Choroid plexus epithelial cell (primary cell): ENCODE results near the gene UGT1A6.

Experiments
- DNase-seq: peaks from one replicate; pipeline ENCODE4 v3.0.0-alpha.2; 2010; ENCODE audit warnings: low read depth
- H3K4me3 ChIP-seq: 2 replicates; pipeline ENCODE4 v1.5.1; 2011; ENCODE audit warnings: low read depth, mild to moderate bottlenecking, control low read depth, low read length, moderate library complexity
- CTCF ChIP-seq: conservative IDR thresholded peaks from 2 replicates; pipeline ENCODE4 v1.5.1; 2011; ENCODE audit warnings: low read depth, mild to moderate bottlenecking, control low read depth, inconsistent platforms, low read length, moderate library complexity

Gene UGT1A6

DNA sequence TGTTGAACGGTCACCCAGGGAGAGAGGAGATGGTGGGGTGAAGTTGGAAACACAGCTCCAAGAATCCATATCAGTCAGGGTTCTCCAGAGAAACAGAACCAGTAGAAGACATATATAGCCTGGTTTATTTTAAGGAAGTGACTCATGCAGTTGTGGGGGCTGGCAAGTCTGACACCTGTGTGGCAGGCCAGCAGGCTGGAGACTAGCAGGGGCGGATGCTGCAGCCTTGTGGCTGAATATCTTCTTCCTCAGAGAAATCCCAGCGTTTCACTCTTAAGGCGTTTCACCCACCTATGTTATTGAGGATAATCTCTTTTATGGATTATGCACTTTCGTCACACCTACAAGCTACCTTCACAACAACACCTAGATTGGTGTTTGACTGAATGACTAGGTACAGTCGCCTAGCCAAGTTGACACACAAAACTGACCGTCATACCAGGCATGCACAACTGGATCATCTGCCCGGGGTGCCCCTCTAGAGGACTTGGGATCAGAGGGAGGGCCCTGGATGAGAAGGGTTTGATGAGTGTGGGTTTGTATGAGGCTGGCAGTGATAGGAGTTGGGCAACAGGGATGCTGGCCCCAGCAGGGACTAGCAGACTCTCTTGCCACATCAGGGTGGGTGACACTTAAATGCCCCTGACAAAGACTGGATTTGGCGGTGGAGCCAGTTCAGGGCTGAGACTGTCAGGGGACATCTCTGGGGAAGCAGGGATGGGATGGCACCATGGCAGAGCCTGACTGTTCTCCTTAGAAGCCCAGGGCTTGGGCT lies 108.9 kb downstream of the UGT1A6 start:
- DNase-seq, result peak; percentile 11
- H3K4me3 ChIP-seq, result no peak overlapping the region
- TF ChIP-seq CTCF, result no peak

DNA sequence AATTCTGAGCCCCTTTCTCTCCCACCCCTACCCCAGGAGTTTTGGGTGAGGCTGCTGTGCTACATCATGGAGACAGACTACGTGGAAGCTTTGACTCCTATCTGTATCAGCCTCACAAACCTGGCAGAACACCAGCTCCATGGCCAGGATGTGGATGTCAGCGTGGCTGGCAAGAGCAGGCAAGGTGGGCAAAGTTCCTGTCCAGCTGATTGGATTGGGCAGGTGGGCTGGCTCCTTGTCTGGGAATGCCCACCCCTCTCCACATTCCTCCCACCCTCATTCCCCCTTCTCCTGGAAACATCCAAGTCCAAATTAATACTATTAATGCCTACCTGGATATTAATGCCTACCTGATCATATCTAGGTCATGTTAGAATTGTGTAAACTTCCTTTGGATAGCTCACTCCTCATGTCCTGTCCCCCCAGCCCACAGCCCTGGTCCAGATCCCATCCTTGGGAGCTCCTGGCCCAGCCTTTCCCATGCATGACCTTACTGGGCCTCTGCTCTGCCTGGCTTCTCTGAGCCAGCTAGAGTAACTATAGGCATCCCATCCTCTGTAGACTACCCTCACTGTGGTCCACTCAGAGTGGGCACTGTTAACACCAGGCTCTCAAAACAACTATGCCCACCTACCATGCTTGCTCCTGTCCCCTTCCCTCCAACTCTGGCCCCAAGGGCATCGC lies 109.6 kb downstream of the UGT1A6 start:
- no peak for DNase-seq
- H3K4me3 ChIP-seq, result no peak overlapping the region
- no peak for TF ChIP-seq CTCF

- no peak for TF ChIP-seq CTCF
- no peak for DNase-seq
- no peak overlapping the region for H3K4me3 ChIP-seq
Measured at GRCh38 chr2:233803292-233803911, 110.7 kb downstream of the UGT1A6 start.

DNA sequence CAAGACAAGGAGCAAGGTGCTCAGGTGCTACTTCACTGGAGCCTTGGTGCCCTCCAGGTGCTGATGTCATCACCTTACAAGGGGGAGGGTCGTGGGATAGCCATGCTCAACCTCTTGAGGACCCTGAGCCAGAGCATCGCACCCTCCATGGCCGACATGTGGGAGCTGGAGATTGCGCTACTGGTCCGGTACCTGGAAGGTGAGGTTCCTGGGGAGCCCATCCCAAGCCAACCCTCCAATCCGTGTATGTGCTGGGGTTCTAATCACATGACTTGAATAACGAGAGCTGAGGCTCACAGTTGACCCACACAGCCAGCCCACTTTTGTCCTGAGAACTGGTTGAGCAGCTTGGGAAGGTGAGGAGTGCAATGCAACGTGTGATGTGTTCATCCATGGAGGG lies 111.3 kb downstream of the UGT1A6 start:
- no peak for DNase-seq
- no peak for TF ChIP-seq CTCF
- no peak overlapping the region for H3K4me3 ChIP-seq

- no peak overlapping the region for H3K4me3 ChIP-seq
- TF ChIP-seq CTCF, result peak; percentile 23
- no peak for DNase-seq
Measured at GRCh38 chr2:233807215-233807865, 114.7 kb downstream of the UGT1A6 start.

- no peak for TF ChIP-seq CTCF
- no peak for DNase-seq
- H3K4me3 ChIP-seq, result no peak overlapping the region
Measured at GRCh38 chr2:233807966-233808935, 115.6 kb downstream of the UGT1A6 start.
